ENCODE data around the gene NR6A1. TPM values are rescaled to one million over a fixed set of nuclear protein-coding genes. Genes with fewer than 3 reads are reported as not detected.

The NR6A1 gene
- total and polyA plus RNA-seq, 10 donors = 0.14 to 3.7 (median 1.9) TPM

- peak within 1 kb of the TSS; percentile 41 to 88 (median 75) for H3K27ac ChIP-seq
- H3K4me3 ChIP-seq = peak within 1 kb of the TSS; percentile 38 to 74 (median 52)
Observed at GRCh38 chr9:124776954-124777648, 6.0 kb upstream of the NR6A1 start, which contains the start of gene OLFML2A. Gene OLFML2A (plus strand): TSS chr9:124777133. CDS start chr9:124777271, 138 bp downstream.

GRCh38 chr9:124776618-124776953 lies 5.5 kb upstream of the NR6A1 start:
- Histone ChIP-seq H3K36me3 (no peaks in the 10 kb centered on the region), H3K27me3 (replicated peaks in 1 of 7) (peaks cover 0 to 44% (median 13%) of the 10 kb centered on the region in 7 donors), H3K27ac (peak overlapping the region in 6 of 8 donors; percentile 60 to 88 (median 78)), H3K4me3 (peak overlapping the region; percentile 38 to 74 (median 52)), H3K4me1 (peaks cover 15 to 86% (median 52%) of the 10 kb centered on the region in 6 donors), H3K9me3 (no peaks in the 10 kb centered on the region)
- no peak for TF ChIP-seq POLR2A (IDR thresholded peaks at IDR 0.05)
- TF ChIP-seq CTCF (IDR thresholded peaks at IDR 0.05 in 8 of 11, conservative IDR thresholded peaks at IDR 0.05 in 3 of 11) = no peak
- no peak for TF ChIP-seq POLR2AphosphoS5 (IDR thresholded peaks at IDR 0.05)
- 27 to 31% (median 29%) methylated on average over 11 to 12 of the region's 12 CpGs for WGBS, 5 donors
- intact Hi-C loops (cut with DNase I; ENCODE audit: low total_unique reads) = loop anchor here (10.0 kb wide), 1 partner anchor 598 kb away; no protein-coding TSS in a partner anchor
- DNase-seq = no peak

More at GRCh38 chr9:124776954-124777648, 6.0 kb upstream of the NR6A1 start, which contains the start of gene OLFML2A:
- peak; percentile 84 for DNase-seq
- TF ChIP-seq CTCF (IDR thresholded peaks at IDR 0.05 in 8 of 11, conservative IDR thresholded peaks at IDR 0.05 in 3 of 11) (peak in 7 of 11 experiments; percentile 4 to 56 (median 39)), POLR2AphosphoS5 (IDR thresholded peaks at IDR 0.05) (peak; percentile 36 to 80 (median 66)), POLR2A (IDR thresholded peaks at IDR 0.05) (peak in 1 of 3 donors; percentile 26)
- Histone ChIP-seq H3K4me1 (peaks cover 15 to 86% (median 52%) of the 10 kb centered on the region in 6 donors), H3K9me3 (no peaks in the 10 kb centered on the region), H3K36me3 (no peaks in the 10 kb centered on the region), H3K27me3 (replicated peaks in 1 of 7) (peaks cover 0 to 43% (median 13%) of the 10 kb centered on the region in 7 donors)
- 1% methylated on average over 32 to 87 of the region's 87 CpGs for WGBS, 5 donors
- intact Hi-C loops (cut with DNase I; ENCODE audit: low total_unique reads) = loop anchor here (10.0 kb wide), 1 partner anchor 598 kb away; no protein-coding TSS in a partner anchor

GRCh38 chr9:124774129-124774978 lies 3.2 kb upstream of the NR6A1 start:
- Histone ChIP-seq H3K27me3 (replicated peaks in 1 of 7) (peaks cover 0 to 62% (median 23%) of the 10 kb centered on the region in 7 donors), H3K4me1 (peaks cover 25 to 82% (median 55%) of the 10 kb centered on the region in 6 donors), H3K9me3 (no peaks in the 10 kb centered on the region), H3K4me3 (no peak overlapping the region), H3K36me3 (no peaks in the 10 kb centered on the region), H3K27ac (peak overlapping the region in 1 of 8 donors; percentile 26)
- DNase-seq = peak; percentile 93
- intact Hi-C loops (cut with DNase I; ENCODE audit: low total_unique reads) = loop anchor here (2.0 to 10.0 kb wide), 3 partner anchors 78 to 600 kb away; partner anchors contain the start of gene WDR38
- TF ChIP-seq CTCF (IDR thresholded peaks at IDR 0.05 in 8 of 11, conservative IDR thresholded peaks at IDR 0.05 in 3 of 11) = peak; percentile 82 to 94 (median 90)
- TF ChIP-seq POLR2AphosphoS5 (IDR thresholded peaks at IDR 0.05) = peak in 1 of 3 donors; percentile 35
- TF ChIP-seq POLR2A (IDR thresholded peaks at IDR 0.05) = no peak
- WGBS, 5 donors = 34 to 44% (median 37%) methylated on average over 15 of the region's 15 CpGs
